SK-N-SH treated with all-trans-retinoic acid at 6 μM for 48 hours (cell line): ENCODE measurements around the gene LFNG.
A peak's percentile ranks its signal among the peaks of the same experiment; 100 is the strongest.

Experiments used
- ATAC-seq: fragments of 200-7000 bp; cut with Tn5 transposase; 3 replicates; pipeline ENCODE4 v1.9.1; 2020; ENCODE audit warnings: mild to moderate bottlenecking, moderate library complexity
- BACH2 ChIP-seq: fragments of 250-450 bp; sonication (Bioruptor Pico); IDR thresholded peaks from 2 replicates; pipeline ENCODE4 v1.9.0; 2021; ENCODE audit warnings: mild to moderate bottlenecking, borderline replicate concordance
- CREB5 ChIP-seq: fragments of 250-450 bp; sonication (Bioruptor Pico); IDR thresholded peaks from 2 replicates; pipeline ENCODE4 v1.5.1; 2020; ENCODE audit warnings: low read depth, mild to moderate bottlenecking, moderate library complexity
- CSDC2 ChIP-seq: fragments of 250-450 bp; sonication (Bioruptor Pico); IDR thresholded peaks from 2 replicates; pipeline ENCODE4 v1.5.0; 2020; ENCODE audit warnings: mild to moderate bottlenecking, moderate library complexity
- CSRNP3 ChIP-seq: fragments of 250-450 bp; sonication (Bioruptor Pico); IDR thresholded peaks from 2 replicates; pipeline ENCODE4 v1.5.1; 2021; ENCODE audit warnings: mild to moderate bottlenecking, moderate library complexity
- ESRRG ChIP-seq: fragments of 250-450 bp; sonication (Bioruptor Pico); IDR thresholded peaks from 2 replicates; pipeline ENCODE4 v1.6.1; 2021; ENCODE audit warnings: mild to moderate bottlenecking
- GLIS3 ChIP-seq: fragments of 250-450 bp; sonication (Bioruptor Pico); IDR thresholded peaks from 2 replicates; pipeline ENCODE4 v1.5.0; 2020; ENCODE audit warnings: mild to moderate bottlenecking, moderate library complexity
- ISL1 ChIP-seq: fragments of 250-450 bp; sonication (Bioruptor Pico); IDR thresholded peaks from 2 replicates; pipeline ENCODE4 v2.1.2; 2022; ENCODE audit warnings: mild to moderate bottlenecking, moderate library complexity
- OSR1 ChIP-seq: fragments of 250-450 bp; sonication (Bioruptor Pico); IDR thresholded peaks from 2 replicates; pipeline ENCODE4 v1.8.0; 2022; ENCODE audit warnings: moderate library complexity, mild to moderate bottlenecking, inconsistent platforms
- PATZ1 ChIP-seq: fragments of 250-450 bp; sonication (Bioruptor Pico); IDR thresholded peaks from 2 replicates; pipeline ENCODE4 v1.8.0; 2020; ENCODE audit warnings: mild to moderate bottlenecking, moderate library complexity, borderline replicate concordance
- POU6F1 ChIP-seq: fragments of 250-450 bp; sonication (Bioruptor Pico); IDR thresholded peaks from 2 replicates; pipeline ENCODE4 v1.8.0; 2021; ENCODE audit warnings: low read depth, mild to moderate bottlenecking, moderate library complexity, borderline replicate concordance
- PPARA ChIP-seq: fragments of 250-450 bp; sonication (Bioruptor Pico); IDR thresholded peaks from 2 replicates; pipeline ENCODE4 v1.5.0; 2020; ENCODE audit warnings: mild to moderate bottlenecking, borderline replicate concordance
- RARB ChIP-seq: fragments of 250-450 bp; sonication (Bioruptor Pico); IDR thresholded peaks from 2 replicates; pipeline ENCODE4 v1.8.0; 2021; ENCODE audit warnings: mild to moderate bottlenecking, moderate library complexity
- SNAI2 ChIP-seq: fragments of 250-450 bp; sonication (Bioruptor Pico); IDR thresholded peaks from 2 replicates; pipeline ENCODE4 v1.5.0; 2020; ENCODE audit warnings: mild to moderate bottlenecking, moderate library complexity
- TCF4 ChIP-seq: fragments of 250-450 bp; sonication (Bioruptor Pico); IDR thresholded peaks from 2 replicates; pipeline ENCODE4 v1.8.0; 2021; ENCODE audit warnings: mild to moderate bottlenecking, moderate library complexity, borderline replicate concordance
- TSHZ2 ChIP-seq: fragments of 250-450 bp; sonication (Bioruptor Pico); IDR thresholded peaks from 2 replicates; pipeline ENCODE4 v1.5.0; 2020; ENCODE audit warnings: mild to moderate bottlenecking, moderate library complexity
- ZC3H10 ChIP-seq: fragments of 250-450 bp; sonication (Bioruptor Pico); IDR thresholded peaks from 2 replicates; pipeline ENCODE4 v1.5.1; 2021; ENCODE audit warnings: mild to moderate bottlenecking, moderate library complexity
- ZFP3 ChIP-seq: fragments of 250-450 bp; sonication (Bioruptor Pico); IDR thresholded peaks from 2 replicates; pipeline ENCODE4 v1.5.0; 2020; ENCODE audit warnings: mild to moderate bottlenecking, moderate library complexity
- ZNF565 ChIP-seq: fragments of 450-650 bp; formaldehyde crosslinking; conservative IDR thresholded peaks from 2 replicates; pipeline ENCODE4 v1.5.0; 2020; ENCODE audit warnings: low read depth, mild to moderate bottlenecking, moderate library complexity
- ZNF8 ChIP-seq: fragments of 450-650 bp; formaldehyde crosslinking; IDR thresholded peaks from 2 replicates; pipeline ENCODE4 v1.5.0; 2020; ENCODE audit warnings: mild to moderate bottlenecking, moderate library complexity

Gene LFNG

GRCh38 chr7:2490181-2490651, 29.4 kb upstream of the LFNG start (continued):
- TF ChIP-seq GLIS3 (CRISPR knock-in tag) (no peak), ZNF8 (CRISPR knock-in tag) (no peak), CREB5 (CRISPR knock-in tag) (no peak)

GRCh38 chr7:2492038-2492437, 27.5 kb upstream of the LFNG start:
- TF ChIP-seq GLIS3 (CRISPR knock-in tag): no peak
- no peak for TF ChIP-seq CREB5 (CRISPR knock-in tag)
- TF ChIP-seq TSHZ2: no peak
- TF ChIP-seq SNAI2: no peak
- no peak for TF ChIP-seq TCF4
- TF ChIP-seq ISL1 (CRISPR knock-in tag): no peak
- TF ChIP-seq ZC3H10 (CRISPR knock-in tag): no peak
- no peak for TF ChIP-seq PPARA
- TF ChIP-seq ZNF565 (CRISPR knock-in tag): no peak
- no peak for TF ChIP-seq ESRRG
- no peak for TF ChIP-seq CSDC2
- TF ChIP-seq BACH2 (CRISPR knock-in tag): no peak
- TF ChIP-seq ZFP3 (CRISPR knock-in tag): no peak
- TF ChIP-seq POU6F1: no peak
- TF ChIP-seq ZNF8 (CRISPR knock-in tag): no peak
- TF ChIP-seq RARB (CRISPR knock-in tag): no peak
- ATAC-seq: no peak

GRCh38 chr7:2493205-2494164, 26.1 kb upstream of the LFNG start:
- TF ChIP-seq SNAI2 (no peak), ZNF8 (CRISPR knock-in tag) (no peak)
- ATAC-seq: peak; percentile 31; the same call in 2 of the 3 replicates

- no peak for ATAC-seq
- no peak for TF ChIP-seq GLIS3 (CRISPR knock-in tag)
- no peak for TF ChIP-seq PATZ1 (CRISPR knock-in tag)
- no peak for TF ChIP-seq TSHZ2
- TF ChIP-seq ZNF8 (CRISPR knock-in tag): no peak
- no peak for TF ChIP-seq ZFP3 (CRISPR knock-in tag)
- no peak for TF ChIP-seq CSDC2
- no peak for TF ChIP-seq OSR1
- no peak for TF ChIP-seq RARB (CRISPR knock-in tag)
- no peak for TF ChIP-seq SNAI2
- no peak for TF ChIP-seq CSRNP3 (CRISPR knock-in tag)
- no peak for TF ChIP-seq ISL1 (CRISPR knock-in tag)
- no peak for TF ChIP-seq ZNF565 (CRISPR knock-in tag)
- no peak for TF ChIP-seq BACH2 (CRISPR knock-in tag)
Measured at GRCh38 chr7:2494191-2495130, 25.1 kb upstream of the LFNG start.
